Kidney tubule cell (primary cell): ENCODE results near the gene FAM98A.

Source experiments
- DNase-seq: peaks from one replicate; pipeline ENCODE4 v3.0.0-alpha.2; 2018; ENCODE audit warnings: low spot score

FAM98A gene

GRCh38 chr2:33597026-33597425 is 2.1 kb downstream of the FAM98A start:
- no peak for DNase-seq

- no peak for DNase-seq
Observed at GRCh38 chr2:33595385-33595784, 3.7 kb downstream of the FAM98A start.

- DNase-seq = no peak
Observed at GRCh38 chr2:33589444-33589843, 9.7 kb downstream of the FAM98A start.

- DNase-seq = no peak
Observed at GRCh38 chr2:33588232-33588631, 10.9 kb downstream of the FAM98A start.

GRCh38 chr2:33586766-33587165 is 12.3 kb downstream of the FAM98A start:
- DNase-seq = no peak

- peak; percentile 46 for DNase-seq
Observed at GRCh38 chr2:33583194-33583938, 15.7 kb downstream of the FAM98A start.

- no peak for DNase-seq
Observed at GRCh38 chr2:33581872-33582271, 17.2 kb downstream of the FAM98A start.

- DNase-seq = no peak
Observed at GRCh38 chr2:33579227-33579626, 19.9 kb downstream of the FAM98A start.

GRCh38 chr2:33577668-33578067 is 21.4 kb downstream of the FAM98A start:
- peak; percentile 18 for DNase-seq

GRCh38 chr2:33577084-33577483 is 22.0 kb downstream of the FAM98A start:
- no peak for DNase-seq

- no peak for DNase-seq
Observed at GRCh38 chr2:33573657-33574056, 25.4 kb downstream of the FAM98A start.

GRCh38 chr2:33570681-33571080 is 28.4 kb downstream of the FAM98A start:
- DNase-seq = no peak

GRCh38 chr2:33561872-33562271 is 37.2 kb downstream of the FAM98A start:
- no peak for DNase-seq

GRCh38 chr2:33560017-33560416 is 39.1 kb downstream of the FAM98A start:
- no peak for DNase-seq

- no peak for DNase-seq
Observed at GRCh38 chr2:33559328-33559727, 39.8 kb downstream of the FAM98A start.

- DNase-seq = no peak
Observed at GRCh38 chr2:33555681-33556080, 43.4 kb downstream of the FAM98A start.

- DNase-seq = peak; percentile 65
Observed at GRCh38 chr2:33552758-33553461, 46.2 kb downstream of the FAM98A start.

- DNase-seq = no peak
Observed at GRCh38 chr2:33550206-33550605, 48.9 kb downstream of the FAM98A start.

GRCh38 chr2:33541243-33541642 is 57.9 kb downstream of the FAM98A start:
- DNase-seq = no peak

- DNase-seq = no peak
Observed at GRCh38 chr2:33535421-33535820, 63.7 kb downstream of the FAM98A start.
